Heart left ventricle (tissue), 16 donors: ENCODE data around the gene SRRT. TPM values are rescaled to one million over a fixed set of nuclear protein-coding genes. Genes with fewer than 3 reads are reported as not detected.
A peak's percentile ranks its signal among the peaks of the same experiment; 100 is the strongest.

ENCODE experiments used
- ATAC-seq, 4 donors: fragments of 200-7000 bp; cut with Tn5 transposase; one replicate each; pipeline ENCODE4 v1.9.1; 2020 to 2022; ENCODE audit warnings: moderate library complexity in 4 of 4, mild to moderate bottlenecking in 3 of 4, moderate number of reproducible peaks in 1 of 4
- DNase-seq, 5 donors: peaks; one replicate each; pipeline ENCODE4 v3.0.0-alpha.2; 2020
- H3K27ac ChIP-seq, 12 donors: fragments of 200-600 bp; sonication (generic) in 4 of 12; one replicate each; pipeline versions ENCODE4 v1.5.0 to v1.8.0; 2016 to 2022; ENCODE audit warnings: mild to moderate bottlenecking in 2 of 12
- H3K27me3 ChIP-seq, 9 donors: fragments of 200-600 bp; sonication (generic) in 2 of 9; one replicate each; pipeline versions ENCODE4 v1.5.1 to v1.8.0; 2016 to 2022; ENCODE audit warnings: mild to moderate bottlenecking in 3 of 9
- H3K36me3 ChIP-seq, 9 donors: fragments of 200-600 bp; sonication (generic) in 2 of 9; one replicate each; pipeline versions ENCODE4 v1.5.0 to v1.8.0; 2018 to 2022; ENCODE audit warnings: mild to moderate bottlenecking in 2 of 9
- H3K4me1 ChIP-seq, 12 donors: fragments of 200-600 bp; sonication (generic) in 4 of 12; one replicate each; pipeline versions ENCODE4 v1.5.0 to v1.8.0; 2016 to 2022; ENCODE audit warnings: mild to moderate bottlenecking in 3 of 12
- H3K4me3 ChIP-seq, 12 donors: fragments of 200-600 bp; sonication (generic) in 4 of 12; one replicate each; pipeline versions ENCODE4 v1.5.0 to v1.8.0; 2017 to 2022; ENCODE audit warnings: mild to moderate bottlenecking in 9 of 12, moderate library complexity in 4 of 12
- H3K9me3 ChIP-seq, 12 donors: fragments of 200-600 bp; sonication (generic) in 4 of 12; one replicate each; pipeline versions ENCODE4 v1.5.0 to v1.8.0; 2016 to 2022; ENCODE audit warnings: mild to moderate bottlenecking in 1 of 12
- CTCF ChIP-seq, 12 donors: fragments of 200-600 bp; sonication (generic) in 4 of 12; IDR thresholded peaks; one replicate each; pipeline versions ENCODE4 v1.5.0 to v1.8.0; 2018 to 2022; ENCODE audit warnings: antibody characterized with exemption in 12 of 12, mild to moderate bottlenecking in 5 of 12
- POLR2A ChIP-seq, 2 donors: fragments of 450-650 bp; IDR thresholded peaks; one replicate each; pipeline ENCODE4 v1.6.1; 2017; ENCODE audit warnings: antibody characterized with exemption in 2 of 2, mild to moderate bottlenecking in 2 of 2, moderate library complexity in 2 of 2
- WGBS, 4 donors: extraction: QIAGEN DNeasy Blood & Tissue Kit in 2 of 4; methylation state at CpG; one replicate each; pipeline versions ENCODE4 v1.1.5 to v1.1.7; 2013 to 2018; 5-methylcytosine and 5-hydroxymethylcytosine counted together
- intact Hi-C, 10 donors: fragments of 100-400 bp; cut with DNase I; formaldehyde crosslinking; loops; one replicate each; pipeline versions ENCODE4 v1.11.1 to v1.14.2; 2022
- polyA plus RNA-seq, 2 donors: library from polyadenylated mRNA; stranded (reverse); fragments of 200-250 nt; gene quantifications; one replicate each; pipeline ENCODE4 v1.2.3, GENCODE V29; 2013
- total RNA-seq, 9 donors: library from RNA; depleted of rRNA in 2 of 9; stranded (reverse); fragments of >200 nt in 2 of 9; fragmentation: NEBNext Ultra II Directional in 3 of 9; extraction: Animal tissue kit (Norgen Biotek cat#: 25700) in 3 of 9; gene quantifications; one replicate each; pipeline versions ENCODE4 v1.1.0 to v1.2.4, GENCODE V29; 2016 to 2023
- donor health status: ischemic (EF 13 %, LVEDD 7.1; RV severe dilation, severe dysfunction).
- donor health status: healthy with polysubstance abuse.
- donor health status: DM: no; HTN: yes; CAD: no.
- donor health status: DM: no; HTN: no; CAD: no.
- donor health status: ischemic (EF 25% LVEDD 6.9; RV normal size, moderate dysfunction).
- donor health status: ischemic (EF 25% LVEDD 5.7; RV mildly dilated, moderate dysfunction).
- donor health status: healthy.
- donor health status: DM: yes; HTN: yes; CAD: no.
- donor health status: ischemic (EF 35%, LVEDD 5.7; RV mildly dilated, moderate dysfunction).
- donor health status: nonischemic (EF 11% LVEDD 7.7; RV severe dilation, severe dysfunction).
- donor health status: DM: yes; HTN: yes; CAD: no.
- donor health status: PGD.
- donor health status: ischemic (EF 29% LVEDD 5.4; RV normal size, mild dysfunction).
- donor health status: nonischemic (EF 23%, LVEDD 6.1; RV moderate dilation, normal function).

SRRT gene
- total and polyA plus RNA-seq, 11 donors, result 31.0 to 62.2 (median 49.5) TPM

GRCh38 chr7:100879685-100880261, 4.9 kb downstream of the SRRT start:
- peaks cover 3 to 81% (median 71%) of the 10 kb centered on the region in 9 donors for H3K36me3 ChIP-seq
- peaks cover 3 to 48% (median 33%) of the 10 kb centered on the region in 12 donors for H3K4me1 ChIP-seq
- DNase-seq (peak in 1 of 5 donors; percentile 71), ATAC-seq (peak; percentile 48 to 68 (median 64))
- peak overlapping the region in 4 of 12 donors; percentile 5 to 55 (median 32) for H3K27ac ChIP-seq
- no peaks in the 10 kb centered on the region for H3K9me3 ChIP-seq
- H3K4me3 ChIP-seq, result no peak overlapping the region
- TF ChIP-seq POLR2A (IDR thresholded peaks at IDR 0.05) (no peak), CTCF (IDR thresholded peaks at IDR 0.05) (no peak)
- WGBS, 4 donors, result 57 to 72% (median 64%) methylated on average over 11 of the region's 11 CpGs
- H3K27me3 ChIP-seq, result no peaks in the 10 kb centered on the region
- intact Hi-C loops, result loop anchor here in 1 of 10 donors (10.0 kb wide), 1 partner anchor 365 kb away; the partner anchor contains the start of gene FIS1

GRCh38 chr7:100880645-100881044, 5.7 kb downstream of the SRRT start:
- no peak overlapping the region for H3K27ac ChIP-seq
- no peak for TF ChIP-seq CTCF (IDR thresholded peaks at IDR 0.05)
- no peak for TF ChIP-seq POLR2A (IDR thresholded peaks at IDR 0.05)
- peaks cover 3 to 90% (median 80%) of the 10 kb centered on the region in 9 donors for H3K36me3 ChIP-seq
- H3K9me3 ChIP-seq, result no peaks in the 10 kb centered on the region
- no peak overlapping the region for H3K4me3 ChIP-seq
- no peak for ATAC-seq
- WGBS, 4 donors, result 88 to 95% (median 90%) methylated on average over 7 of the region's 7 CpGs
- no peaks in the 10 kb centered on the region for H3K27me3 ChIP-seq
- DNase-seq, result no peak
- intact Hi-C loops, result loop anchor here in 1 of 10 donors (10.0 kb wide), 1 partner anchor 364 kb away; the partner anchor contains the start of gene FIS1
- H3K4me1 ChIP-seq, result peaks cover 3 to 45% (median 31%) of the 10 kb centered on the region in 12 donors

- no peaks in the 10 kb centered on the region for H3K27me3 ChIP-seq
- WGBS, 4 donors, result 95 to 99% (median 97%) methylated on average over 20 of the region's 20 CpGs
- no peak for TF ChIP-seq POLR2A (IDR thresholded peaks at IDR 0.05)
- no peak for TF ChIP-seq CTCF (IDR thresholded peaks at IDR 0.05)
- no peak overlapping the region for H3K4me3 ChIP-seq
- intact Hi-C loops, result loop anchor here in 1 of 10 donors (10.0 kb wide), 1 partner anchor 364 kb away; the partner anchor contains the start of gene FIS1
- H3K27ac ChIP-seq, result no peak overlapping the region
- H3K4me1 ChIP-seq, result peaks cover 0 to 45% (median 26%) of the 10 kb centered on the region in 12 donors
- ATAC-seq (no peak), DNase-seq (no peak)
- no peaks in the 10 kb centered on the region for H3K9me3 ChIP-seq
- peaks cover 3 to 95% (median 85%) of the 10 kb centered on the region in 9 donors for H3K36me3 ChIP-seq
These were observed 6.2 kb downstream of the SRRT start for GRCh38 chr7:100881136-100881535.

GRCh38 chr7:100882201-100882600, 7.3 kb downstream of the SRRT start:
- Histone ChIP-seq H3K27ac (no peak overlapping the region), H3K4me1 (peaks cover 0 to 45% (median 16%) of the 10 kb centered on the region in 12 donors), H3K27me3 (no peaks in the 10 kb centered on the region), H3K9me3 (no peaks in the 10 kb centered on the region), H3K4me3 (no peak overlapping the region), H3K36me3 (peaks cover 5 to 99% (median 85%) of the 10 kb centered on the region in 9 donors)
- intact Hi-C loops, result loop anchor here in 1 of 10 donors (10.0 kb wide), 1 partner anchor 363 kb away; the partner anchor contains the start of gene FIS1
- no peak for DNase-seq
- TF ChIP-seq CTCF (IDR thresholded peaks at IDR 0.05) (no peak), POLR2A (IDR thresholded peaks at IDR 0.05) (no peak)
- ATAC-seq, result no peak
- WGBS, 4 donors, result 91 to 95% (median 92%) methylated on average over 9 of the region's 9 CpGs
